K562 (cell line): ENCODE data around the gene GPR148. TPM values are rescaled to one million over a fixed set of nuclear protein-coding genes. Genes with fewer than 3 reads are reported as not detected.

Experiments
- ATAC-seq: fragments of 200-7000 bp; cut with Tn5 transposase; 3 replicates; pipeline ENCODE4 v1.9.1; 2020; ENCODE audit warnings: moderate library complexity
- BruUV-seq: library from RNA; stranded (reverse); fragments of 400-500 nt; replicated peaks from 2 replicates; lab custom pipeline; 2021; lab: Mats Ljungman, UMichigan
- CTCF ChIA-PET: fragments of 300-600 bp; formaldehyde crosslinking; extraction: SDS; loops from one replicate; lab custom pipeline; 2021; ENCODE audit warnings: low intra/inter-chr PET ratio; lab: Yijun Ruan, JAX
- POLR2A ChIA-PET: fragments of 300-600, 350-650 bp; sonication (Branson Sonifier 250); formaldehyde crosslinking; extraction: SDS; loops from one replicate; lab custom pipeline; 2021; ENCODE audit warnings: antibody characterized with exemption, inconsistent platforms; lab: Yijun Ruan, JAX
- DNase-seq, 4 experiments: peaks; one replicate each; pipeline versions ENCODE4 v3.0.0 to v3.0.0-alpha.2; 2011 to 2018; ENCODE audit warnings: low spot score in 3 of 4, mixed read lengths in 3 of 4; ENCODE audit errors: extremely low read depth in 1 of 4
- FAIRE-seq: peaks from 2 replicates; lab custom pipeline; 2011; peaks lifted over from hg19 to GRCh38; lab: Jason Lieb, UNC
- H2AFZ ChIP-seq: 2 replicates; pipeline ENCODE4 v1.6.0; 2011; ENCODE audit warnings: low read depth, low read length, control low read depth, inconsistent platforms
- H3K27ac ChIP-seq: fragments of 200-600 bp; 3 replicates; pipeline ENCODE4 v1.8.0; 2011; ENCODE audit warnings: low read depth, mild to moderate bottlenecking, control low read depth, inconsistent platforms, low read length, moderate library complexity, mixed read lengths; ENCODE audit errors: extremely low read depth
- H3K27me3 ChIP-seq, 2 experiments: fragments of 300-600 bp in 1 of 2; 2 replicates in 1 of 2; 3 replicates in 1 of 2; pipeline versions ENCODE4 v1.6.0 to v1.8.0; 2011; ENCODE audit warnings: inconsistent platforms in 2 of 2, low read length in 2 of 2, mild to moderate bottlenecking in 1 of 2, mixed read lengths in 1 of 2, moderate library complexity in 1 of 2; ENCODE audit not compliant: control insufficient read depth in 2 of 2, insufficient read depth in 2 of 2
- H3K36me3 ChIP-seq: fragments of 300-600 bp; 3 replicates; pipeline ENCODE4 v1.8.0; 2011; ENCODE audit warnings: mild to moderate bottlenecking, low read length, inconsistent platforms; ENCODE audit not compliant: control insufficient read depth, insufficient read depth
- H3K4me1 ChIP-seq, 2 experiments: fragments of 200-600 bp in 1 of 2; replicated peaks in 1 of 2; 2 replicates in 1 of 2; 3 replicates in 1 of 2; pipeline versions ENCODE4 v1.5.1 to v1.8.0; 2011; ENCODE audit warnings: inconsistent platforms in 2 of 2, low read length in 2 of 2, mild to moderate bottlenecking in 1 of 2, mixed read lengths in 1 of 2, moderate library complexity in 1 of 2; ENCODE audit not compliant: control insufficient read depth in 2 of 2, insufficient read depth in 2 of 2
- H3K4me2 ChIP-seq: 2 replicates; pipeline ENCODE4 v1.6.1; 2011; ENCODE audit warnings: low read length, control low read depth, inconsistent platforms, mixed read lengths; ENCODE audit not compliant: insufficient read depth
- H3K4me3 ChIP-seq: fragments of 200-600 bp; sonication (generic), shearing (Covaris generic); 2 replicates; pipeline ENCODE4 v1.5.1; 2016; ENCODE audit warnings: control low read depth, inconsistent platforms
- H3K79me2 ChIP-seq: fragments of 200-600 bp; 3 replicates; pipeline ENCODE4 v1.8.0; 2011; ENCODE audit warnings: low read length, inconsistent platforms; ENCODE audit not compliant: control insufficient read depth, insufficient read depth
- H3K9ac ChIP-seq, 2 experiments: 2 replicates each; pipeline versions ENCODE4 v1.6.0 to v1.6.1; 2011; ENCODE audit warnings: low read depth in 2 of 2, low read length in 2 of 2, control low read depth in 1 of 2, inconsistent platforms in 1 of 2, mild to moderate bottlenecking in 1 of 2, mixed read lengths in 1 of 2; ENCODE audit not compliant: insufficient read depth in 1 of 2
- H3K9me1 ChIP-seq: one replicate; pipeline ENCODE4 v1.6.0; 2011; ENCODE audit warnings: inconsistent platforms, mild to moderate bottlenecking, low read length, moderate library complexity; ENCODE audit not compliant: control insufficient read depth, insufficient read depth
- H3K9me3 ChIP-seq: replicated peaks from 2 replicates; pipeline ENCODE4 v1.5.1; 2011; ENCODE audit warnings: low read depth, low read length, inconsistent platforms; ENCODE audit not compliant: control insufficient read depth, insufficient read depth
- H4K20me1 ChIP-seq: replicated peaks from 2 replicates; pipeline ENCODE4 v1.6.1; 2011; ENCODE audit warnings: low read length, inconsistent platforms, mixed read lengths; ENCODE audit not compliant: control insufficient read depth, insufficient read depth
- DDX20 ChIP-seq: fragments of 450-650 bp; IDR thresholded peaks from 2 replicates; pipeline ENCODE4 v1.6.1; 2016; ENCODE audit warnings: missing genetic modification characterization, low read depth, mild to moderate bottlenecking, missing compliant biosample characterization, moderate library complexity
- GTF2B ChIP-seq: IDR thresholded peaks from 2 replicates; pipeline ENCODE4 v1.6.1; 2011; ENCODE audit not compliant: insufficient read length; ENCODE audit errors: extremely low read depth
- KAT7 ChIP-seq: sonication (generic); formaldehyde crosslinking; IDR thresholded peaks from 2 replicates; pipeline ENCODE4 v1.8.0; 2022; ENCODE audit warnings: missing genetic modification reagents, mild to moderate bottlenecking, borderline replicate concordance
- SMARCA5 ChIP-seq: fragments of 450-650 bp; IDR thresholded peaks from 2 replicates; pipeline ENCODE4 v1.6.1; 2016
- ZNF224 ChIP-seq: sonication (generic); formaldehyde crosslinking; IDR thresholded peaks from 2 replicates; pipeline ENCODE4 v1.8.0; 2022; ENCODE audit warnings: mild to moderate bottlenecking, missing genetic modification reagents
- ZNF444 ChIP-seq: fragments of 250-450 bp; sonication (Bioruptor Pico); IDR thresholded peaks from 2 replicates; pipeline ENCODE4 v1.4.0; 2020; ENCODE audit warnings: mild to moderate bottlenecking, moderate library complexity
- ZNF75A ChIP-seq: fragments of 450-650 bp; formaldehyde crosslinking; IDR thresholded peaks from 2 replicates; pipeline ENCODE4 v1.4.0; 2020; ENCODE audit warnings: mild to moderate bottlenecking
- WGBS: fragments of 100-300 bp; shearing (Covaris generic); methylation state at CpG from one replicate; pipeline ENCODE4 v1.1.6; 2016; ENCODE audit warnings: low coverage, mixed read lengths; ENCODE audit not compliant: insufficient coverage; ENCODE audit errors: missing lambda C conversion rate; 5-methylcytosine and 5-hydroxymethylcytosine counted together
- in situ Hi-C: fragments of 300-500 bp; cut with MboI; formaldehyde crosslinking; loops from 4 replicates; pipeline ENCODE4 v1.15.0; 2018; ENCODE audit warnings: inconsistent platforms, mixed read lengths
- intact Hi-C: fragments of 100-400 bp; cut with micrococcal nuclease; formaldehyde crosslinking; loops from 2 replicates; pipeline ENCODE4 v1.14.2; 2022
- polyA plus RNA-seq, 8 experiments: library from polyadenylated mRNA; depleted of rRNA in 4 of 8; stranded (reverse) in 5 of 8; unstranded in 3 of 8; fragments of >200 nt; fragmentation: Nextera tagmentation in 2 of 8; fragmentation: Illumina TruSeq in 1 of 8; extraction: Ambion mirVana in 2 of 8; extraction: Trizol in 1 of 8; gene quantifications; 2 replicates each; pipeline versions ENCODE4 v1.2.1 to v1.2.3, GENCODE V29; 2011 to 2014; ENCODE audit warnings: inconsistent platforms in 1 of 8, missing spikeins in 1 of 8
- total RNA-seq, 7 experiments: library from RNA; depleted of rRNA in 6 of 7; stranded (reverse); fragments of >200 nt in 6 of 7; fragmentation: Illumina TruSeq in 2 of 7; extraction: Trizol in 2 of 7; gene quantifications; 2 replicates each; pipeline versions ENCODE4 v1.2.1 to v1.2.3, GENCODE V29; 2011 to 2021; ENCODE audit warnings: low replicate concordance in 1 of 7
- TF ChIP-seq, protein P1 (sequence below), 2 experiments: fragments of 200-800 bp in 1 of 2; sonication (Bioruptor generic) in 1 of 2; sonication (generic) in 1 of 2; formaldehyde crosslinking in 1 of 2; IDR thresholded peaks in 1 of 2; conservative IDR thresholded peaks in 1 of 2; 2 replicates each; pipeline versions ENCODE4 v1.5.0 to v1.6.1; 2016 to 2020; ENCODE audit warnings: missing compliant biosample characterization in 1 of 2, missing genetic modification characterization in 1 of 2, missing genetic modification reagents in 1 of 2

The GPR148 gene
- total and polyA plus RNA-seq, 9 of the 15 experiments (the other 6 are each of a cell fraction or from before 2014, with no cell fraction given), result not detected

GRCh38 chr2:130765464-130765863 lies 36.6 kb downstream of the GPR148 start:
- no peak overlapping the region for H3K27ac ChIP-seq
- 1% methylated on average over 6 of the region's 6 CpGs for WGBS
- intact Hi-C loops, result no loop called here
- ATAC-seq, result no peak
- TF ChIP-seq KAT7 (CRISPR knock-in tag) (no peak), ZNF75A (no peak)
- TF ChIP-seq, all 486 proteins: peak for 0
- H3K9ac ChIP-seq, result no peak overlapping the region
- in situ Hi-C loops, result no loop called here
- ChIA-PET POLR2A (no interaction called here), CTCF (no interaction called here)
- H3K27me3 ChIP-seq, result peaks cover 0 to 58% of the 10 kb centered on the region in 2 experiments; a peak in 3 of 5 replicates
- H3K4me3 ChIP-seq, result no peak overlapping the region
- peaks cover 5 to 6% of the 10 kb centered on the region in 2 experiments; a peak in 3 of 5 replicates for H3K4me1 ChIP-seq
- DNase-seq (no peak), FAIRE-seq (no peak)
- H3K4me2 ChIP-seq, result no peak overlapping the region
- BruUV-seq, result no TSS peak
- no peak overlapping the region for H2AFZ ChIP-seq
- no peaks in the 10 kb centered on the region for H3K9me1 ChIP-seq
- no peaks in the 10 kb centered on the region for H3K36me3 ChIP-seq
- H3K9me3 ChIP-seq, result no peaks in the 10 kb centered on the region
- no peaks in the 10 kb centered on the region for H3K79me2 ChIP-seq
- peaks cover 10% of the 10 kb centered on the region; the same call in 1 of the 2 replicates for H4K20me1 ChIP-seq

- ChIA-PET POLR2A (no interaction called here), CTCF (no interaction called here)
- Histone ChIP-seq H3K27me3 (peaks cover 0 to 56% of the 10 kb centered on the region in 2 experiments; a peak in 3 of 5 replicates), H3K4me2 (no peak overlapping the region), H3K4me3 (no peak overlapping the region), H3K9me3 (no peaks in the 10 kb centered on the region), H3K79me2 (no peaks in the 10 kb centered on the region), H3K36me3 (no peaks in the 10 kb centered on the region), H3K27ac (no peak overlapping the region), H3K9me1 (no peaks in the 10 kb centered on the region), H4K20me1 (peaks cover 10% of the 10 kb centered on the region; the same call in 1 of the 2 replicates), H3K4me1 (peaks cover 5 to 6% of the 10 kb centered on the region in 2 experiments; a peak in 3 of 5 replicates), H2AFZ (no peak overlapping the region), H3K9ac (no peak overlapping the region)
- in situ Hi-C loops, result no loop called here
- TF ChIP-seq, protein P1, sequence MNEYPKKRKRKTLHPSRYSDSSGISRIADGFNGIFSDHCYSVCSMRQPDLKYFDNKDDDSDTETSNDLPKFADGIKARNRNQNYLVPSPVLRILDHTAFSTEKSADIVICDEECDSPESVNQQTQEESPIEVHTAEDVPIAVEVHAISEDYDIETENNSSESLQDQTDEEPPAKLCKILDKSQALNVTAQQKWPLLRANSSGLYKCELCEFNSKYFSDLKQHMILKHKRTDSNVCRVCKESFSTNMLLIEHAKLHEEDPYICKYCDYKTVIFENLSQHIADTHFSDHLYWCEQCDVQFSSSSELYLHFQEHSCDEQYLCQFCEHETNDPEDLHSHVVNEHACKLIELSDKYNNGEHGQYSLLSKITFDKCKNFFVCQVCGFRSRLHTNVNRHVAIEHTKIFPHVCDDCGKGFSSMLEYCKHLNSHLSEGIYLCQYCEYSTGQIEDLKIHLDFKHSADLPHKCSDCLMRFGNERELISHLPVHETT (CRISPR knock-in tag; conservative IDR thresholded peaks at IDR 0.05 in 1 of 2, IDR thresholded peaks at IDR 0.05 in 1 of 2), result no peak
- no peak for TF ChIP-seq ZNF444 (CRISPR knock-in tag)
- TF ChIP-seq DDX20 (tag), result no peak
- no peak for TF ChIP-seq SMARCA5
- no peak for TF ChIP-seq GTF2B
- TF ChIP-seq ZNF224 (CRISPR knock-in tag), result no peak
- WGBS, result 3% methylated on average over 7 of the region's 7 CpGs
- intact Hi-C loops, result no loop called here
- ATAC-seq (no peak), FAIRE-seq (no peak), DNase-seq (no peak)
- BruUV-seq, result no TSS peak
These were observed 37.2 kb downstream of the GPR148 start for GRCh38 chr2:130766037-130766436.
